Stomach smooth muscle (tissue), 2 donors: ENCODE measurements around the gene RNF8.
"Not testable (repeated sequence)": the region's sequence is repeated elsewhere in the genome, so short reads cannot be mapped to it uniquely, and the experiment has no call there.

Experiments used
- H3K27ac ChIP-seq: one replicate; pipeline ENCODE4 v1.7.0; 2013; ENCODE audit warnings: mild to moderate bottlenecking, low read length, inconsistent platforms
- H3K27me3 ChIP-seq, 2 donors: one replicate each; pipeline ENCODE4 v1.7.0; 2013; ENCODE audit warnings: low read length in 2 of 2; ENCODE audit not compliant: insufficient read depth in 2 of 2, control insufficient read depth in 1 of 2
- H3K36me3 ChIP-seq, 2 donors: one replicate each; pipeline ENCODE4 v1.7.0; 2013; ENCODE audit warnings: low read length in 2 of 2; ENCODE audit not compliant: control insufficient read depth in 2 of 2, insufficient read depth in 2 of 2
- H3K4me1 ChIP-seq: one replicate; pipeline ENCODE4 v1.7.0; 2013; ENCODE audit warnings: low read length; ENCODE audit not compliant: control insufficient read depth, insufficient read depth
- H3K4me3 ChIP-seq, 2 donors: one replicate each; pipeline ENCODE4 v1.7.0; 2013; ENCODE audit warnings: low read length in 2 of 2
- H3K9ac ChIP-seq, 2 donors: one replicate each; pipeline ENCODE4 v1.7.0; 2013; ENCODE audit warnings: low read length in 2 of 2, mild to moderate bottlenecking in 1 of 2
- H3K9me3 ChIP-seq, 2 donors: one replicate each; pipeline ENCODE4 v1.7.0; 2013; ENCODE audit warnings: low read length in 2 of 2; ENCODE audit not compliant: control insufficient read depth in 2 of 2
- donor health status: healthy.
- donor health status: Pancreatic carcinoma.

The RNF8 gene

DNA sequence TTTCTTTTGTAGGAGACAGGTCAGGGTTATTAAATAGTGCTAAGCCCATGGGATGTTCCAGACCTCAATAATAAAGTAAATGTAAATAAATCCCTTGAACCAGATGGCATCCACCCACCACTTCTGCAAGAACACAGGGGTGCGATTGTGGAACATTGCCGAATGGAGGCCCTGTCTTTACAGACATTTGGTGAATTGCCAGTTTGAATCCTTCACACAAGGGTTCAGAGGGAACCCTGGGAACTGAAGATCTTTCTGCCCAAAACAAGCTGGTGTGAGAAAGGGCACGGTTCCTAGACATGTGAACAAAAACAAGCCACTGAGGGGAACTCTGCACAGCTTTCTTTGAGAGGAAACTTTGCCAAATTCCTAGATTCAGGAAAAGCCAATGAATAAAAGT, 30.2 kb upstream of the RNF8 start:
- Histone ChIP-seq H3K4me1 (peaks cover 7% of the 10 kb centered on the region), H3K4me3 (no peak overlapping the region), H3K9ac (no peak overlapping the region), H3K9me3 (no peaks in the 10 kb centered on the region), H3K27ac (no peak overlapping the region), H3K27me3 (no peaks in the 10 kb centered on the region), H3K36me3 (peaks cover 8% of the 10 kb centered on the region in 2 donors)

DNA sequence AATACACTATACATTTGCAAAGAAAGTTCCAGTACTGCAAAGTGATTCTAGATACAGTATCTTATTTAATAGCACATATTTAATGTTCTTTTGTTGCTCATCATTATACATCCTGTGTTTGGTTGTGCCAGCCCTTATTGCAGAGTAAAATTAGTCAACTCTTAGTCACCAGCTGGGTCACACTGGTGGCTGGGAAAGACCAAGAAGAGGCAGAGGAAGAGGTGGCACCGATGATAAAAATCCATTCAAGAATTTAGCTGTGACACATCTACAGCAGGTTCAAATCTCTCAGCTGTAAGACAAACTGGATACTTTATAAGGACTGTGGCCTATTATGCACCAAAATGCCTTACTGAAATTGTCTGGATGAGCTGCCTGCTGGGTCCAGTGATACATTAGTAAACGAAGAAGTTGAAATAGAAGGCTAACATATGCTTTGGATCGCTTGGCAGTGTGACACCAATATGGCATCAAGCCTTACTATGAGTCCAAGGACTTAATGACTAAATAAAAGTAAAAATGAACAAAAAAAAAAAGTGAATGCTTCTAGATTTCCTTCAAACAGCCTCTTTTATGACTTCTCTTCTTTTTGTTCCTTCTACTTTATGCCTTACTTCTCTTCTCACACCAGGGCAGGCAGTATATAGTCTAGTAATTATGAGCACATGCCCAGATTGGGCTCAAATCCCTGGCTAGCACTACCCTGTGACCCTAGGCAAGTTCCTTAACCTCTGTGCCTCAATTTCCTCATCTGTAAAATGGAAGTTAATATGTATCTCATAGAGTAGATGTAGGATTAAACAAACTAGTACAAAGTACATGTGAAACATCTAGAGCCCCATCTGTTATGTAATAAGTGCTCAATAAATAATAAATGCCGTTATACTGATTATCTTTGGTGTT, 29.4 kb upstream of the RNF8 start:
- no peaks in the 10 kb centered on the region for H3K27me3 ChIP-seq
- H3K9me3 ChIP-seq, result no peaks in the 10 kb centered on the region
- peaks cover 3% of the 10 kb centered on the region in 2 donors for H3K36me3 ChIP-seq
- no peak overlapping the region for H3K4me3 ChIP-seq
- no peak overlapping the region for H3K9ac ChIP-seq
- H3K4me1 ChIP-seq, result peaks cover 7% of the 10 kb centered on the region
- no peak overlapping the region for H3K27ac ChIP-seq

DNA sequence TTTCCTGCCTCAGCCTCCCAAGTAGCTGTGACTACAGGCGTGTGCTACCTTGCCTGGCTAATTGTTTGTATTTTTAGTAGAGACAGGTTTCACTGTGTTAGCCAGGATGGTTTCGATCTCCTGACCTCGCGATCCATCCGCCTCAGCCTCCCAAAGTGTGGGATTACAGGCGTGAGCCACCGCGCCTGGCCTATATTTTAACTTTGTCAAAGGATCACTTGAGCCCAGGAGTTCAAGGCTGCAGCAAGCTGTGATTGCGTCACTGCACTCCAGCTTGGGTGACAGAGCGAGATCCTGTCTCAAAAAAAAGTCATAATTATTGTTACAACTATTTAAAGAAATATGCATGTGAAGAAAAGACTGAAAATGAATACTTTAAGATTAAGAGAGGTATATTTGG, 23.4 kb upstream of the RNF8 start:
- H3K4me3 ChIP-seq, H3K27ac ChIP-seq, H3K9ac ChIP-seq, H3K4me1 ChIP-seq, H3K27me3 ChIP-seq, H3K9me3 ChIP-seq: not testable (repeated sequence)
- H3K36me3 ChIP-seq, result peaks cover 13 to 16% of the 10 kb centered on the region in 2 donors

DNA sequence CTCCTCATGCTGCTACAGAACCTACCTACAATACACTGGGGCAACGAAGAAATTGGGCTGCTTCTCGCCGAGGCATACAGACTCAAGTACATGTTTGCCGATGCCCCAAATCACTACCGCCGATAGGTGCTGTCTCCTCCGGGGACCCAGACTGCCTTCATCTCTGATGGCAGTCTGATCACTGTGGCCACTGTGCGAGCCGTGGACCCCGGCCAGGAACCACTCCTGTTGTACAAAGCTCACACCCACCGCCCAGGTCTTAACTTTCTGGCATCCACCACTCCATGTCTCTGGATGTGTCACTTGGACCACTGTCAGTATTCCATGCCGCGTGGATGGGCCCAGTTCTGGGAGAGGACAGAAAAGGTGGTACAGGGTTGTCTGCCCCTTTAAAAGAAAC, 22.7 kb upstream of the RNF8 start:
- H3K4me1 ChIP-seq, result no peaks in the 10 kb centered on the region
- H3K4me3 ChIP-seq, result no peak overlapping the region
- H3K27ac ChIP-seq, result no peak overlapping the region
- H3K27me3 ChIP-seq, result no peaks in the 10 kb centered on the region
- H3K9me3 ChIP-seq, result no peaks in the 10 kb centered on the region
- H3K36me3 ChIP-seq, result peaks cover 13 to 16% of the 10 kb centered on the region in 2 donors
- no peak overlapping the region for H3K9ac ChIP-seq

DNA sequence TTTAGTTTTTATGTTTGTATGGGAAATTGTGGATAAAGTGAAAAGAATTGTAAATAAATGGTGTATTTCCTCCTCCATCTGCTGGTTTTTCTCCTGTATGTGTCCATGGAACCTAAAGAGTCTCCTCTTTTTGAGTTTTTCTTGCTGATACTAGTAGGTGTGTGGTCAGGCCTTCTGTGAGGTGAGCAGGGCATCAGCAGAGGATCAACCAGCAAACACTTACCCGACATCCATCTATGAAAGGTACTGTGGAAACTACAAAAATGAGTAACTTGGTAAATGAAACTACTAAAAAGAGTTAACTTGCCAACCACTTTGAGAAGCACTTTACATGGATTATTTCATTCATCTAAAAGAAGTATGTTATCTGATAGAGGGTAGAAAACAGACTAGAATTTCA, 20.9 kb upstream of the RNF8 start:
- H3K9me3 ChIP-seq, result no peaks in the 10 kb centered on the region
- no peaks in the 10 kb centered on the region for H3K27me3 ChIP-seq
- no peak overlapping the region for H3K4me3 ChIP-seq
- H3K4me1 ChIP-seq, result no peaks in the 10 kb centered on the region
- H3K9ac ChIP-seq, result no peak overlapping the region
- H3K36me3 ChIP-seq, result peaks cover 13 to 16% of the 10 kb centered on the region in 2 donors
- H3K27ac ChIP-seq, result no peak overlapping the region

DNA sequence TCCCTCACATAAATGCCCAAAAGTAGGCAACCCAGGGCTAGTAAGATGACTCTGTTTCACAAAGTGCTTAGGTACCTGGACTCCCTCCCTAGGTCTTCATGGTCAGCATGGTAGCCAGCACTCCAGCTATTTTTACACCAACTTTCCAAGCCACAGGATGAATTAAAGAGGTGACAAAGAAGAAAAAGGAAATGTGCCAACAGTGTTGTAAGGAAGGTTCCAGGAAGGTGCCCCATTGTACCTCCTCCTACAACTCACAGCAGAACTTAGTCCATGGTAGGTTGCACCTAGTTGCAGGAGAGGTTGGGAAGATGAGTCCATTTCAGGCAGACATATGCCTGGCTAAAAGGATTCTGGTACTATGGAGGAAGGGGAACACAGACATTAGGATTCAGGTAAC, 19.7 kb upstream of the RNF8 start:
- H3K27me3 ChIP-seq, result no peaks in the 10 kb centered on the region
- no peak overlapping the region for H3K27ac ChIP-seq
- H3K9ac ChIP-seq, result no peak overlapping the region
- peaks cover 13 to 16% of the 10 kb centered on the region in 2 donors for H3K36me3 ChIP-seq
- H3K4me1 ChIP-seq, result no peaks in the 10 kb centered on the region
- H3K9me3 ChIP-seq, result no peaks in the 10 kb centered on the region
- no peak overlapping the region for H3K4me3 ChIP-seq

DNA sequence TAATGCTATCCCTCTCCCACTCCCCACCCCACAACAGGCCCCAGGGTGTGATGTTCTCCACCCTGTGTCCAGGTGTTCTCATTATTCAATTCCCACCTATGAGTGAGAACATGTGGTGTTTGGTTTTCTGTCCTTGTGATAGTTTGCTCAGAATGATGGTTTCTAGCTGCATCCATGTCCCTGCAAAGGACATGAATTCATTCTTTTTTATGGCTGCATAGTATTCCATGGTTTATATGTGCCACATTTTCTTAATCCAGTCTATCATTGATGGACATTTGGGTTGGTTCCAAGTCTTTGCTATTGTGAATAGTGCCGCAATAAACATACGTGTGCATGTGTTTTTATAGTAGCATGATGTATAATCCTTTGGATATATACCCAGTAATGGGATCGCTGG, 15.5 kb upstream of the RNF8 start:
- H3K27me3 ChIP-seq, H3K4me3 ChIP-seq, H3K36me3 ChIP-seq, H3K27ac ChIP-seq, H3K9me3 ChIP-seq, H3K9ac ChIP-seq, H3K4me1 ChIP-seq: not testable (repeated sequence)

DNA sequence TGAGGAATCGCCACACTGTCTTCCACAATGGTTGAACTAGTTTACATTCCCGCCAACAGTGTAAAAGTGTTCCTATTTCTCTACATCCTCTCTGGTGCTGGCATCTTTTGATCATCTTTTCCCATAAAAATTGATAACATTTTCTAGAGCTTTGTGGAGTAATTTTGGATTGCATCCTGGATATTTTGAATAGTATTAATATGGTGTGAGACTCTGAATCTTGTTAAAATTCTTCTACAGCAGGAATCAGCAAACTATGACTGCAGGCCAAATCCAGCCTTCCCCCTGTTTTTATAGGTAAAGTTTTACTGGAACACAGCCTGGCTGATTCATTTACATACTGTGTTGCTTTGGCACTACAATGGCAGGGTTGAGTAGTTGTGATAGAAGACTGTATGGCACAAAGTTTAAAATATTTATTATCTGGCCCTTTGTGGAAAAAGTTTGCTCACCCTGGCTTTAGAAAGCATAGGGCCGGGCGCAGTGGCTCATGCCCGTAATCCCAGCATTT, 15.0 kb upstream of the RNF8 start:
- no peaks in the 10 kb centered on the region for H3K9me3 ChIP-seq
- no peak overlapping the region for H3K9ac ChIP-seq
- no peak overlapping the region for H3K27ac ChIP-seq
- no peaks in the 10 kb centered on the region for H3K4me1 ChIP-seq
- H3K4me3 ChIP-seq, result no peak overlapping the region
- no peaks in the 10 kb centered on the region for H3K36me3 ChIP-seq
- no peaks in the 10 kb centered on the region for H3K27me3 ChIP-seq

DNA sequence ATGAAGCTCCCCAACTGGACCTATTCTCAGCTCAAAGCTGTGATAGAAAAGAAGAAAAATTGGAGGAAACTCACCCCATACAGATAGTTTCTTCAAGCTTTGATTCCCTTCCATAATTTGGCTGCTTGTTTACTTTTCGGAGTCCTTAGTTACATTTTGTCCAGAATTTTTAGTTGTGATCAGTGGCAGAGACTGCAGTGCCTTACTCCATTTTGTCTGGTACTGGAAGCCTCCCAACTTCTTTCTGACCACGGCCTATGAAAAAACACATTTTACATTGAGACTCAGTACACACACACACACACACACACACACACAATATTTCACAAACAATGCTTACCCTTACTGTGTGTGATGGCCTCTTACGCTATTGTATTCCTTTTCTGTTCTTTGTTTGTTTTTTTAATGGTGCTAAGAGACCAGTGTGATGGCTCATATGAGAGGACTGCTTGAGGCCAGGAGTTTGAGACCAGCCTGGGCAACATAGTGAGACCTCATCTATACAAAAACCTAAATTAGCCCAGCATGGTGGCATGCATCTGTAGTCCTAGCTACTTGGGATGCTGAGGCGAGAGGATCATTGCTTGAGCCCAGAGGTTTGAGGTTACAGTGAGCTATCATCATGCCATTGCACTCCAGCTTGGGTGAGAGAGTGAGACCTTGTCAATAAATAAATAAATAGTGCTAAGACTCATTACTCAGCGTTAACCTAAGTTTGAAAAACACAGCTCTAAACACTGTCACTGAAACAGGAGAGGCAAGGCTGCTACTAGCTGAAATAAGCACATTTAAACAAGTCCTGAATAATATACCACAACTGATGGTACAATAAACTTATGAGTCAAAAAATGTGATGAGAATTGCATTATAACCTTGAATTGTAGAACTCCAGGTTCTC, 13.8 kb upstream of the RNF8 start:
- Histone ChIP-seq H3K36me3 (no peaks in the 10 kb centered on the region), H3K4me1 (no peaks in the 10 kb centered on the region), H3K9ac (no peak overlapping the region), H3K9me3 (no peaks in the 10 kb centered on the region), H3K27me3 (no peaks in the 10 kb centered on the region), H3K27ac (no peak overlapping the region), H3K4me3 (no peak overlapping the region)

DNA sequence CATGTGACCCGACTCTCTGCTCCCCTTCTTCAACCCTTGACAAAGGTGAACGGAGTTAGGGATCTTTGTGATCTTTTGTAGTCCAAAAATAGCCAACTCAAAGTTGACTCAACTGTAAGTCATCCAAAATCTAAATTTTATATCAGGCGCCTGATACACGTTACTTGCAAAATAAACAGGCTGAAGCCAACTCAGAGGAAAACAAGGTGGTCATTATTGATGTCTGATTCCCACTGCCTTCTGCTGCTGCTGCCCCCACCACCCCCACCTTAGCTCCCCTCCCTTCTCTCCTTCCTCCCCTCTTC, 13.2 kb upstream of the RNF8 start:
- Histone ChIP-seq H3K9ac (no peak overlapping the region), H3K27me3 (no peaks in the 10 kb centered on the region), H3K9me3 (no peaks in the 10 kb centered on the region), H3K27ac (no peak overlapping the region), H3K36me3 (no peaks in the 10 kb centered on the region), H3K4me1 (no peaks in the 10 kb centered on the region), H3K4me3 (no peak overlapping the region)

DNA sequence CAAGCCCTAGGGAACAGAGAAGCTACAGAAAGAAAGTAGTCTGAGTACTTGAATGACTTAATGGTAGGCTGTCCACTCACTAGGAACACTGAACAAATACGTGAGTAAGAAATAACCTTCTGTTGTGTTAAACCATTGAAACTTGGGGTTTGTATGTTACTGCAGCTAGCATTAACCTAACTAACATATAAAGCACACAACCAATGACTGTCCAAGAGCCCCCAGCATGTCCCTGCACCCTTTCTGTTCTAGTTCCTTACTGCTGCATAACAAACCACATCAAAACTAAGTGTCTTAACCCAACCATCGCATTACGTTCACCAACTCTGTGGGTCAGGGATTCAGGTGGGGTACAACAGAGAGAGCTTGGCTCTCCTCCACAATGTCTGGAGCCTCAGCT, 10.5 kb upstream of the RNF8 start:
- H3K9me3 ChIP-seq, result no peaks in the 10 kb centered on the region
- H3K36me3 ChIP-seq, result no peaks in the 10 kb centered on the region
- H3K4me3 ChIP-seq, result no peak overlapping the region

More for the DNA sequence above, 10.5 kb upstream of the RNF8 start:
- Histone ChIP-seq H3K9ac (no peak overlapping the region), H3K27me3 (no peaks in the 10 kb centered on the region), H3K4me1 (no peaks in the 10 kb centered on the region), H3K27ac (no peak overlapping the region)
